Lower leg skin (tissue), 3 donors: ENCODE results near the gene CTIF.

Source experiments
- POLR2A ChIP-seq, 2 donors: fragments of 450-650 bp; IDR thresholded peaks; one replicate each; pipeline ENCODE4 v1.6.1; 2016 to 2017; ENCODE audit warnings: antibody characterized with exemption in 2 of 2, mild to moderate bottlenecking in 1 of 2, moderate library complexity in 1 of 2
- TF ChIP-seq, protein P1 (sequence below), 3 donors: fragments of 450-650 bp; IDR thresholded peaks; one replicate each; pipeline ENCODE4 v1.5.1; 2016; ENCODE audit warnings: antibody characterized with exemption in 3 of 3, mild to moderate bottlenecking in 3 of 3, moderate library complexity in 2 of 3

GRCh38 chr18:48898521-48898920, 359.7 kb downstream of the CTIF start:
- TF ChIP-seq POLR2A (IDR thresholded peaks at IDR 0.05): no peak
- TF ChIP-seq, protein P1, sequence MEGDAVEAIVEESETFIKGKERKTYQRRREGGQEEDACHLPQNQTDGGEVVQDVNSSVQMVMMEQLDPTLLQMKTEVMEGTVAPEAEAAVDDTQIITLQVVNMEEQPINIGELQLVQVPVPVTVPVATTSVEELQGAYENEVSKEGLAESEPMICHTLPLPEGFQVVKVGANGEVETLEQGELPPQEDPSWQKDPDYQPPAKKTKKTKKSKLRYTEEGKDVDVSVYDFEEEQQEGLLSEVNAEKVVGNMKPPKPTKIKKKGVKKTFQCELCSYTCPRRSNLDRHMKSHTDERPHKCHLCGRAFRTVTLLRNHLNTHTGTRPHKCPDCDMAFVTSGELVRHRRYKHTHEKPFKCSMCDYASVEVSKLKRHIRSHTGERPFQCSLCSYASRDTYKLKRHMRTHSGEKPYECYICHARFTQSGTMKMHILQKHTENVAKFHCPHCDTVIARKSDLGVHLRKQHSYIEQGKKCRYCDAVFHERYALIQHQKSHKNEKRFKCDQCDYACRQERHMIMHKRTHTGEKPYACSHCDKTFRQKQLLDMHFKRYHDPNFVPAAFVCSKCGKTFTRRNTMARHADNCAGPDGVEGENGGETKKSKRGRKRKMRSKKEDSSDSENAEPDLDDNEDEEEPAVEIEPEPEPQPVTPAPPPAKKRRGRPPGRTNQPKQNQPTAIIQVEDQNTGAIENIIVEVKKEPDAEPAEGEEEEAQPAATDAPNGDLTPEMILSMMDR (IDR thresholded peaks at IDR 0.05): no peak
